DMS153 treated with DMSO at 0.1 percent for 48 hours (cell line): Measurements from ENCODE around the gene SLCO3A1.

Experiments
- DNase-seq: peaks from one replicate; lab custom pipeline; 2025; ENCODE audit not compliant: unreplicated experiment; lab: John Stamatoyannopoulos, UW

SLCO3A1 gene

DNA sequence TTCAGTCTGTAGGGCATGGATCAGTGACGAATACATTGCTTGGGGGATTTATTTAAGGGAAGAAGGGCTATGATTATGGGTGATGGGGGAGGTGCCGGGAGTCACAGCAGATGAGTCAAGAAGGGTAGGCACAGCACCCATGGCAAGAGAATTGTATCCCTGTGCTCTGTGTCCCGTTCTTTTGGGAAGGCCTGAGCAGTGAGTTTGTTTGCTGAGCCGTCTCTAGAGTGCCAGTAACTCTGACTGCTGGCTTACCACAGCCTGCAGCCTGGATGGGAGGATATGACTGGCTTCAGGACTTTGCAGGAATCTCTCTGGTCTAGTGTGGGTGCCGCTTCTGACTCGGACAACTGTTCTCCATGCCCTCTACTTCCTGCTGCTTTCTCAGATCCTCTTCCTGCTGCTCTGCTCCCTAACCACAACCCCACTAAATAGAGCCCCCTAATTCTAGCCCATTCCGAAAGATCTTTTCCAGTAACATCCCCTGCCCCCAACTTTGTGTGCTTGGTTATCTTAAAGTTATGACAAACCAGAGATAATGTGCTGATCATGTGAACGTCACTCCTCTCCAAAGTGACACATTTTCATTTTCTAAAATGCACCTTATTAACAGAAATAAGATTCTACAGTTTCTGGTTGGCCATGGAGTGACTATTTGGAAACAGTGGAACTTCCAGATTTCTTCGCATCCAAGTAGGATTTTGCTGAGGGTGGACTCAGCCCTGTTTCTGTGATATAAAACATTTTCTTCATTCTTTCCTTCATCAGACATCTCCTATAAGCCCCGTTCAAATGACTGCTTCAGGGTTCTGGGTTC is 239.0 kb downstream of the SLCO3A1 start:
- no peak for DNase-seq

- no peak for DNase-seq
Observed at GRCh38 chr15:92095693-92096092, 242.2 kb downstream of the SLCO3A1 start.

GRCh38 chr15:92097474-92098178 is 244.1 kb downstream of the SLCO3A1 start:
- DNase-seq, result no peak

GRCh38 chr15:92098869-92099268 is 245.4 kb downstream of the SLCO3A1 start:
- DNase-seq, result no peak

DNA sequence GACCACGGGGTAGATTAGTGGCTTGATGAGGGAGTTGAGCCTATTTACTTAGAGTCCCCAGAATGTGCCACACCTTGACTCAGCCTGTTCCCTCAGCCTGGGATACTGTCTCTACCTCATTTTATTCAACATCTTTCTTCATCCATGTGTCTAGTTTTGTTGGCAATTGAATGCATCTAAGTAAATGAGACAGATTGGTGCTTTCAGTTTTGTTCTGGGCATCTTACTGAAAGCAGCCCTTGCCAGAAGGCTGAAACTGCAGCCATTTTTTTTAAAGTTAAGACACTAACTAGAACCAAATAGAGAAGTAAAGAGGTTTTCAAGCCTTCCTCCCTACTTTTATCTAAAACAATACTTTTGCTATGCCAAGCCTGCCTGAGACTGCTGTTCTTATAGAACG is 246.8 kb downstream of the SLCO3A1 start:
- no peak for DNase-seq

GRCh38 chr15:92100751-92101150 is 247.2 kb downstream of the SLCO3A1 start:
- no peak for DNase-seq

GRCh38 chr15:92101708-92102394 is 248.3 kb downstream of the SLCO3A1 start:
- DNase-seq, result no peak

- no peak for DNase-seq
Observed at GRCh38 chr15:92102395-92102755, 248.9 kb downstream of the SLCO3A1 start.

DNA sequence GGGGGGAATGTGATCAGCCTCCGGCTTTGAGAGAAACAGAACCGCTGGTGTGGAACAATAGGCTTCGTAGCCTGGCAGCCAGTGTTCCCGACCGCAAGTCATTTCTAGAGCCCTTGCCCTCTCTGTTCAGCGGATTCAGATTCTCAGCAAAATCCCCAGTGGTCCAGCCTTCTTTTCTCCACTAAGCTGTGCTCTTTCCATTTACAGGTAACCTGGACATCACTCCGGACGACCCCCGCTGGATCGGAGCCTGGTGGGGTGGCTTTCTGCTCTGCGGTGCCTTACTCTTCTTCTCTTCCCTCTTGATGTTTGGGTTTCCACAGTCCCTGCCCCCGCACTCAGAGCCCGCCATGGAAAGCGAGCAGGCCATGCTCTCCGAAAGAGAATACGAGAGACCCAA is 250.6 kb downstream of the SLCO3A1 start:
- DNase-seq, result no peak

DNA sequence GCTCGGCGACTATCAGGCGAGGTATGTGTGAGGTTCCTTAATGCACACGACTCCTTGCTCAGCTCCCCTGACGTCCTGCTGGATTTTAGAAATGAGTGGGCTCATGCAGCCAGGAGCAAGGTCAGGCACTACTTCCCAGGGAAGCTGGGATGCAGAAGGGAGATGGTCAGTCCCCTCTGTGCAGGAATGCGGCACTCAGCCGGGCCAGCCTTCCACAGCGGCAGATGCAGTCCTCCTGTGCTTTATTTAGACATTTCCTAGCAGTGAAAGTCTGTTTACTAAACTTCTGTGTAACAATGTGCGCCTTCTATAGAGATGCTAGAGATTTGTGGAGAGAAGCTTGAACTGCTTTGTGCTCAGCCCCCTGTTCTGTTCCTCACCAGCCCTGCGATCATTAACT is 252.1 kb downstream of the SLCO3A1 start:
- DNase-seq, result no peak

- DNase-seq, result no peak
Observed at GRCh38 chr15:92107510-92107909, 254.0 kb downstream of the SLCO3A1 start.

DNA sequence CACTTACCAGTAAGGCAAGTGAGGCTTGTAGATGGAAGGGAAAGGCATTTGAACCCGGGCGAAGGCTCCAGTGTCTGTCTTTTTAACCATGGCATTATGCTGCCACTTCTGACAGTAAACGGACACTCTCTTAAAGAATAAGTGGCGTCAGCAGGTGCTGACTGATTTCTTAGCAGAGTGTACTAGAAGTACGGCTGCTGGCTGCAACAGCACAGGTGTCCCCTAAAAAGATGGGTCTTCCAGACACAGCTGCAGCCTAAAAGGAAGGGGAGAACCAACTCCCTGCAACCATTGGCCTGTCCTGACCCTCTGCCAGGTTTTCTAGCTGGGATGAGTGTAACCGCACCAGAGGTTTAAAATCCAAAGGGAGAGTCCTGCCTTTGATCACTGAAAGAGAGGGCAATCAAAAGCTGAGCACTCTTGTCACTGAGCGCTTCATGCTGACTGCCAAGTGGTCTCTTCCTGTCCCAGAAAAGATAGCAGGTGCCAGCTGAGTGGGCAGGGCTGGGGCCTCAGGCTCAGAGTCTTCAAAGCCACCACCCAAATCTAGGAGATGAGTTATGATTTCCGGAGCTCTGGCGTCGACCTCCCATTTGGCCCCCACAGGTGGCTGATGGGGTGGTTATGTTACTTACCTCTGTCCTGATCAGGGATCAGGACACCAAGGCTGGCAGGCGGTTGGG is 255.8 kb downstream of the SLCO3A1 start:
- DNase-seq, result no peak

DNA sequence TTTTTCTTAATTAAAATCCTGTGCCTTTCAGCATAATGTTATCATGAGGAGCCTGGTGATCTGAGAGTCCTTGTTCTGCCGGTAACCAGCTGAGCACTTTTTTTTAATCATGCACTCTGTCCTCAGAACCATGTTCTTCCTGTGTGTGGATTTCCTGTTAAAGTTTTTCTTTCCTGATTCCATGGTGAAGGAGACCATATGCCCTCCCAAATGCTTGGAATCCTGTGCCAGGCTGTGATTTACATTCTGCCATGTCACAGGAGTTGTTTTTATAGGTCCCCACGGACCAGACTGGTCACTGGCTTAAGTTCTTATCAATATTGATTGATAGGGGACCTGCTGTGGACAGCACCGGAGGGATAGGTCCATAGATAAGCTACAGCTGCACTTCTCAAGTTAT is 257.8 kb downstream of the SLCO3A1 start:
- DNase-seq, result no peak

- DNase-seq, result no peak
Observed at GRCh38 chr15:92111751-92112150, 258.2 kb downstream of the SLCO3A1 start.

DNA sequence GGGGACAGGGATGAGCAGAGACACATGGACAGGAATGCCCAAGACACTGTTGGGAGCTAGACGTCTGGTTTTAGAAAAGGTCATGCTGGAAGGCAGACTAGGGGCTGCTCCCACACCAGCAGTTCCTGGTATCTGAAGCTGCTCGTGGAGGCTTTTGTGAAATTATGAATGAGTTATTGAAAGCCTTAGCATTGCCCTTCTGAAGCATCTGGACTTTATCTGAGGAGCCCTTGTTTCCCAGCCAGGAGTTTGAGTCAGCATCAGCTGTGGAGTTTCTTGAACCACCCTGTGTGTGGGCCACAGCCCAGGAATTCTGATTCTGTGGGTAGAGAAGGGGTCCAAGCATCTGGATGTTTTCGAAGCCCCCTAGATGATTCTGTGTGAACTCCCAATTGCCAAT is 258.7 kb downstream of the SLCO3A1 start:
- DNase-seq, result no peak

DNA sequence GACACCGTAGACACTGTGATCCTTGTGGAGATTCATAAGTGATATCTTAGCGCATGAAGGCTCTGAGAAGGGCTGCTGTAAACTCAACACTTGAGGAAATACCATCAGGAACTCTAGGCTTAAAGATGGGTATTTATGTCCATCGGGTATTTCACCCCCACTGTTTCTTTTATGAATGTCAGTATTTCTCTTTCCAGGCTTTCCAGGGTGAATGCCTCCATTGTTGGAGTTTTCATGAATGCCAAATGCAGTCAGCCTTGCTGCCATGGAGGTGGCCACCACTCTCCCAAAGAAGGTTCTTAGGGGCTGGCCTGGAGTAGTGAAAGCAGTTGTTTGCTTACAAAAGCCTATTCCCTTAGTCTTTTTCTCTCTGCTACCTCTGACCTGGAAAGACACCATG is 259.2 kb downstream of the SLCO3A1 start:
- DNase-seq, result no peak

- DNase-seq, result no peak
Observed at GRCh38 chr15:92113832-92114231, 260.3 kb downstream of the SLCO3A1 start.

GRCh38 chr15:92115834-92116233 is 262.3 kb downstream of the SLCO3A1 start:
- DNase-seq, result no peak

GRCh38 chr15:92116330-92116729 is 262.8 kb downstream of the SLCO3A1 start:
- no peak for DNase-seq

- no peak for DNase-seq
Observed at GRCh38 chr15:92117261-92117731, 263.8 kb downstream of the SLCO3A1 start.
